H9 (cell line): Measurements from ENCODE around the gene IRAK1BP1. TPM values are rescaled to one million over a fixed set of nuclear protein-coding genes. Genes with fewer than 3 reads are reported as not detected.

Experiments used
- DNase-seq: peaks from one replicate; pipeline ENCODE4 v3.0.0-alpha.2; 2017
- H2AFZ ChIP-seq: one replicate; pipeline ENCODE4 v1.6.1; 2013; ENCODE audit warnings: mild to moderate bottlenecking, low read length, control low read depth, moderate library complexity
- H2AK5ac ChIP-seq: 2 replicates; pipeline ENCODE4 v1.6.1; 2013; ENCODE audit warnings: low read length, control low read depth, mixed read lengths; ENCODE audit not compliant: insufficient read length
- H2BK120ac ChIP-seq: one replicate; pipeline ENCODE4 v1.6.1; 2013; ENCODE audit warnings: low read depth, mild to moderate bottlenecking, low read length, control low read depth, inconsistent platforms; ENCODE audit not compliant: poor library complexity, severe bottlenecking
- H2BK12ac ChIP-seq: 2 replicates; pipeline ENCODE4 v1.6.1; 2013; ENCODE audit warnings: low read length, control low read depth, mixed read lengths, low read depth; ENCODE audit not compliant: insufficient read length
- H2BK15ac ChIP-seq: 2 replicates; pipeline ENCODE4 v1.6.1; 2013; ENCODE audit warnings: low read depth, low read length, control low read depth
- H2BK20ac ChIP-seq: one replicate; pipeline ENCODE4 v1.6.1; 2013; ENCODE audit warnings: low read depth, mild to moderate bottlenecking, low read length, control low read depth, inconsistent platforms; ENCODE audit not compliant: poor library complexity, severe bottlenecking
- H2BK5ac ChIP-seq: 2 replicates; pipeline ENCODE4 v1.6.1; 2013; ENCODE audit warnings: low read length, control low read depth, mixed read lengths; ENCODE audit not compliant: insufficient read length
- H3K14ac ChIP-seq: 2 replicates; pipeline ENCODE4 v1.6.1; 2013; ENCODE audit warnings: low read length, control low read depth; ENCODE audit not compliant: insufficient read depth
- H3K18ac ChIP-seq: 2 replicates; pipeline ENCODE4 v1.6.1; 2013; ENCODE audit warnings: low read depth, mild to moderate bottlenecking, mixed read lengths, low read length, control low read depth; ENCODE audit not compliant: insufficient read length
- H3K23ac ChIP-seq: 2 replicates; pipeline ENCODE4 v1.6.1; 2013; ENCODE audit warnings: low read length, control low read depth, mixed read lengths, low read depth; ENCODE audit not compliant: insufficient read length
- H3K23me2 ChIP-seq: 2 replicates; pipeline ENCODE4 v1.6.1; 2013; ENCODE audit warnings: low read depth, mild to moderate bottlenecking, mixed read lengths, low read length, control low read depth; ENCODE audit not compliant: insufficient read length, poor library complexity, severe bottlenecking
- H3K27ac ChIP-seq: 2 replicates; pipeline ENCODE4 v1.5.1; 2013; ENCODE audit warnings: low read length, control low read depth, mixed read lengths, low read depth; ENCODE audit not compliant: insufficient read length
- H3K27me3 ChIP-seq: 2 replicates; pipeline ENCODE4 v1.6.1; 2013; ENCODE audit warnings: low read length, control low read depth, inconsistent platforms; ENCODE audit not compliant: insufficient read depth
- H3K4ac ChIP-seq: 2 replicates; pipeline ENCODE4 v1.6.1; 2013; ENCODE audit warnings: low read depth, mild to moderate bottlenecking, control low read depth, inconsistent platforms, low read length, moderate library complexity
- H3K4me1 ChIP-seq: 2 replicates; pipeline ENCODE4 v1.6.1; 2013; ENCODE audit warnings: low read length, control low read depth, inconsistent platforms; ENCODE audit not compliant: insufficient read depth
- H3K4me2 ChIP-seq: 2 replicates; pipeline ENCODE4 v1.6.1; 2013; ENCODE audit warnings: low read length, control low read depth, mixed read lengths; ENCODE audit not compliant: insufficient read length, insufficient read depth
- H3K56ac ChIP-seq: 2 replicates; pipeline ENCODE4 v1.6.1; 2013; ENCODE audit warnings: low read depth, mild to moderate bottlenecking, mixed read lengths, low read length, control low read depth; ENCODE audit not compliant: insufficient read length
- H3K79me1 ChIP-seq: 2 replicates; pipeline ENCODE4 v1.6.1; 2013; ENCODE audit warnings: low read depth, mild to moderate bottlenecking, moderate library complexity, low read length, control low read depth, inconsistent platforms; ENCODE audit not compliant: insufficient read depth, poor library complexity, severe bottlenecking
- H3K79me2 ChIP-seq: 2 replicates; pipeline ENCODE4 v1.6.1; 2013; ENCODE audit warnings: low read length, control low read depth, inconsistent platforms; ENCODE audit not compliant: insufficient read depth
- H3K9ac ChIP-seq: 2 replicates; pipeline ENCODE4 v1.6.1; 2013; ENCODE audit warnings: low read length, control low read depth, mixed read lengths; ENCODE audit not compliant: insufficient read length; ENCODE audit errors: extremely low read depth
- H3K9me3 ChIP-seq: one replicate; pipeline ENCODE4 v1.6.1; 2013; ENCODE audit warnings: low read depth, low read length, inconsistent platforms; ENCODE audit not compliant: control insufficient read depth
- H3T11ph ChIP-seq: one replicate; pipeline ENCODE4 v1.6.1; 2013; ENCODE audit warnings: mild to moderate bottlenecking, low read length, control low read depth, inconsistent platforms
- H4K20me1 ChIP-seq: one replicate; pipeline ENCODE4 v1.6.1; 2013; ENCODE audit not compliant: control insufficient read depth, insufficient read length, insufficient read depth
- H4K5ac ChIP-seq: 2 replicates; pipeline ENCODE4 v1.6.1; 2013; ENCODE audit warnings: low read depth, mild to moderate bottlenecking, mixed read lengths, low read length, control low read depth; ENCODE audit not compliant: insufficient read length
- H4K8ac ChIP-seq: replicated peaks from 2 replicates; pipeline ENCODE4 v1.6.1; 2013; ENCODE audit warnings: low read length, control low read depth, mixed read lengths, low read depth; ENCODE audit not compliant: insufficient read length
- H4K91ac ChIP-seq: 2 replicates; pipeline ENCODE4 v1.6.1; 2013; ENCODE audit warnings: low read depth, mild to moderate bottlenecking, moderate library complexity, mixed read lengths, low read length, control low read depth; ENCODE audit not compliant: insufficient read length
- H3K27ac Mint-ChIP-seq, 3 experiments: 2 replicates in 2 of 3; 3 replicates in 1 of 3; pipeline ENCODE4 v1.8.0; 2020 to 2021; ENCODE audit warnings: mixed read lengths in 3 of 3, mild to moderate bottlenecking in 1 of 3, moderate library complexity in 1 of 3
- H3K27me3 Mint-ChIP-seq: 2 replicates; pipeline ENCODE4 v1.8.0; 2021; ENCODE audit warnings: low read depth, mild to moderate bottlenecking, moderate library complexity, mixed read lengths
- H3K36me3 Mint-ChIP-seq, 3 experiments: 2 replicates in 2 of 3; 3 replicates in 1 of 3; pipeline ENCODE4 v1.8.0; 2020 to 2021; ENCODE audit warnings: low read depth in 3 of 3, mixed read lengths in 3 of 3; ENCODE audit not compliant: insufficient read depth in 1 of 3
- H3K4me1 Mint-ChIP-seq, 2 experiments: 2 replicates each; pipeline ENCODE4 v1.8.0; 2020; ENCODE audit warnings: mixed read lengths in 2 of 2
- H3K4me3 Mint-ChIP-seq, 2 experiments: 2 replicates in 1 of 2; 3 replicates in 1 of 2; pipeline ENCODE4 v1.8.0; 2020 to 2021; ENCODE audit warnings: mild to moderate bottlenecking in 2 of 2, mixed read lengths in 2 of 2, moderate library complexity in 1 of 2
- H3K9me3 Mint-ChIP-seq, 2 experiments: 2 replicates in 1 of 2; 3 replicates in 1 of 2; pipeline ENCODE4 v1.8.0; 2020; ENCODE audit warnings: mild to moderate bottlenecking in 2 of 2, mixed read lengths in 2 of 2, moderate library complexity in 1 of 2
- CTCF ChIP-seq: fragments of 200-600 bp; sonication (generic); conservative IDR thresholded peaks from 3 replicates; pipeline ENCODE4 v1.8.0; 2021; ENCODE audit warnings: antibody characterized with exemption, mild to moderate bottlenecking
- total RNA-seq: library from RNA; stranded (reverse); gene quantifications from 2 replicates; pipeline ENCODE4 v1.2.1, GENCODE V29; 2021

The IRAK1BP1 gene
- total RNA-seq, 1 experiment from 2014 or later: 3.8 TPM

DNA sequence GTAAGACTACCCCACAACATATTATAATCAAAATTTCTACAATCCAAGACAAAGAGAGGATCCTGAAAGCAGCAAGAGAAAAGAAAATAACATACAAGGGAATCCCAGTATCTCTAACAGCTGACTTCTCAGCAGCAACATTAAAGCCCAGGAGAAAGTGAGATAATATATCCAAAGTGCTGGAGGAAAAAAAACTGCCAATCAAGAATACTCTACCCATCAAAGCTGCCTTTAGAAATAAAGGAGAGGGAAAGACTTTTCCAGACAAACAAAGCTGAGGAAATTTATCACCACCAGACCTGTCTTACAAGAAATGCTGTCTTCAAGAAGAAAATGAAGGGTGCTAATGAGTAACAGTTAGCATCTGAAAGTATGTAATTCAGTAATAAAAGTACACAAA is 43.3 kb upstream of the IRAK1BP1 start:
- no peak overlapping the region for H3K4me3 Mint-ChIP-seq
- Histone ChIP-seq H3K79me2 (no peaks in the 10 kb centered on the region), H3K4me2 (no peak overlapping the region), H2BK12ac (no peak overlapping the region), H3K4ac (no peak overlapping the region), H3K9me3 (no peaks in the 10 kb centered on the region), H2BK120ac (no peak overlapping the region), H4K20me1 (no peaks in the 10 kb centered on the region), H3T11ph (no peak overlapping the region), H3K18ac (no peak overlapping the region), H2AFZ (no peak overlapping the region), H3K4me1 (no peaks in the 10 kb centered on the region), H4K8ac (no peak overlapping the region), H2BK15ac (no peak overlapping the region), H3K56ac (no peak overlapping the region), H2AK5ac (no peak overlapping the region), H3K23ac (no peak overlapping the region), H4K91ac (no peak overlapping the region), H2BK20ac (no peak overlapping the region), H4K5ac (no peak overlapping the region), H3K14ac (no peak overlapping the region), H3K79me1 (no peaks in the 10 kb centered on the region), H3K27ac (no peak overlapping the region), H3K23me2 (no peaks in the 10 kb centered on the region), H3K27me3 (no peaks in the 10 kb centered on the region), H3K9ac (no peak overlapping the region), H2BK5ac (no peak overlapping the region)
- TF ChIP-seq CTCF: no peak
- H3K9me3 Mint-ChIP-seq: peaks cover 0 to 2% of the 10 kb centered on the region in 2 experiments; a peak in 1 of 5 replicates
- H3K27ac Mint-ChIP-seq: no peak overlapping the region
- no peaks in the 10 kb centered on the region for H3K4me1 Mint-ChIP-seq
- DNase-seq: no peak
- H3K27me3 Mint-ChIP-seq: peaks cover 56% of the 10 kb centered on the region
- no peaks in the 10 kb centered on the region for H3K36me3 Mint-ChIP-seq
